Activated CD8-positive, alpha-beta memory T cell treated with anti-CD3 and anti-CD28 coated beads for 1 hour (primary cell): ENCODE measurements around the gene UQCC2.

ENCODE experiments used
- DNase-seq, 2 donors: peaks; one replicate each; pipeline ENCODE4 v3.0.0-alpha.2; 2020; ENCODE audit warnings: low read depth in 1 of 2; ENCODE audit errors: extremely low read depth in 1 of 2

The UQCC2 gene

DNA sequence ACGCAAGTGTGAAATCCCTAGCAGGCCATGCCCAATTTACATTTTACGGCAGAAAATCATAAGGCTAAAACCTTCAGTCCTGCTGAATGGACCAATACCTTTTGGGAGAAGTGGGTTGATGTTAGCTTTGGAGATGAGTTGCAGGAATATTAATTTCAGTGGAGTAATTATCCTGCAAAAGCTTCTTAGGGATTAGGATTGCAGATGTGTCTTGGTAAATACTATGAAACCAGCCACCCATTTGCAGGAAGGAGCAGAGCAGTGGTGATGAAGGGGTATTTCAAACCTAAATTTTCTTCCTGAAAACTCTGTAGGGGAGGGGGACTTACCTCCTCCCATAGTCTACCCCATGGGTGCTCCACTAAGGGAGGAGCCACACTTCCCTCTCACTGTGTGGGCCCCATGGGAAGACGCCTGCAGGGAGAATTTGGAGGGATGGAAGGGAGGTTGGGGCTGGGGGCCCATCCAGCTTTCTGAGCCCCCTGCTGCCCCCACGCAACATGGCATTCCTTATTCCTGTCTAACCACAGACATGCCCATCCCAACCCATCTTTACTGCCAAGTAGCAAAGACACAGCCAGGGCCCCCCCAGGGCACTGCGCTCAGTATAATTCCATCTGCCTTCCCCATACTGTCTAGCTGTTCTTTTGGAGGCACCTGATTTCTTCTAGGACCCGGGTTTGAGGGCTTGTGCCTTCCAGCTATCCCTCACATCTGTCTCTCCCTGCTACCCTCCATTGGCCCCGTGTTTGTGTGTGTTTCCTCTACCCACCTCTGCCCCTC is 14.6 kb upstream of the UQCC2 start:
- no peak for DNase-seq

DNA sequence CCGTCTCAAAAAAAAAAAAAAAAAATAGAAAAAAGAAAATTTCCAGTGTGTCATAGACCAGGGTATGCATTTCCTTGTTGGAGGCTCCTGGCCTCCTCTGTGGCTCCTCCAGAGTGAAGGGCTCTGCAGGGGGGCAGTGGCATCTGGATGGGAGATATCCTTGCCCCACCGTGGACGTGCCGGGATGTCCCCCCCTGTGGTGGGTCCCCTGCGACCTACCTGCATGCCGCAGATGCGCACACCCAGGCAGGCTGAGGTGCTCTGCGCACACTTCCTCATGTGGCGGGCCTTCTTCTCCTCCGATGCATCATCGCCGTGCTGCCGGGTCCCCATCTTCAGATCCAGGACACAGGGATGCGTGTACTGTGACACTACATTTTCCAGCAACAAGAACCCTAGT is 13.7 kb upstream of the UQCC2 start:
- no peak for DNase-seq

DNA sequence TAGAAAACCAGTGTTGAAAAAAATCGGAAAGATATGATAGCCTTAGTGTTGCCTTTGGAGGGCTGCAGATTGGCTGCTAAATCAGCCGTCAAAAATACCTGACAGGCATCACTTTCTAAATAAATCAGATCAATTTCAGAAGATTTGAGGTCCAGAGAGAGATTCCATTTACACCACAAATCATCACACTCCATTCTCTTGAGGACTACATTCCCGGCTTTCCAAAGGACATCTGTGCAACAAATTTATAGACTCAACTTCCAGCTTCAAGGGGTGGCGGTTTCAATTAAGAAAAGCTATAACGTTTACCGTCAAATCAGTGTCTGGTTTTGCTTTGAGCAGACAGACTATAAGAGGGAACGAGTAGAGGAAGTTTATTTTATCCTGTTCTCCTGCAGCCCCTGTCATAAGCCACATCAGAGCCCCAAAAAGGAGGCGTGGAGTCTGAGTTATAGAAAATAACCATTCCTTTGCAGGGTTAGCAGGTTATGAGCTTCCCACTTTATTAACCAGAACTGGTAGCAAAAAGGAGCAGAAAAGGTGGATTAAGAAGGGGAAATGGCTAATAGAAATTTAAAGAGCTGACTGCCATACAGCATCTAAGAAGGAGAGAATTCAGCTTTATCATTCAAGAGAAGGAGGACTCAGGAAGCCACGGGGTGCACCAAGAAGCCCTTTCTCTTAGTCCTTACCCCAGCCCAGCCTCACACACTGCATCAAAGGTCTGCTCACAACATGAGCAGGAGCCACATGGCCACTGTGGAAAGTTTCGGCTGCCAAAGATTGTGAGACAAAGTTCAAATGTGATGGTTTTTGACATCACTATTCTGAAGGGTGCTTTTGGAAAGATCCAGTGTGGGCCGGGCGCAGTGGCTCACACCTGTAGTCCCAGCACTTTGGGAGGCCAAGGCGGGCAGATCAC is 12.9 kb upstream of the UQCC2 start:
- DNase-seq = no peak

DNA sequence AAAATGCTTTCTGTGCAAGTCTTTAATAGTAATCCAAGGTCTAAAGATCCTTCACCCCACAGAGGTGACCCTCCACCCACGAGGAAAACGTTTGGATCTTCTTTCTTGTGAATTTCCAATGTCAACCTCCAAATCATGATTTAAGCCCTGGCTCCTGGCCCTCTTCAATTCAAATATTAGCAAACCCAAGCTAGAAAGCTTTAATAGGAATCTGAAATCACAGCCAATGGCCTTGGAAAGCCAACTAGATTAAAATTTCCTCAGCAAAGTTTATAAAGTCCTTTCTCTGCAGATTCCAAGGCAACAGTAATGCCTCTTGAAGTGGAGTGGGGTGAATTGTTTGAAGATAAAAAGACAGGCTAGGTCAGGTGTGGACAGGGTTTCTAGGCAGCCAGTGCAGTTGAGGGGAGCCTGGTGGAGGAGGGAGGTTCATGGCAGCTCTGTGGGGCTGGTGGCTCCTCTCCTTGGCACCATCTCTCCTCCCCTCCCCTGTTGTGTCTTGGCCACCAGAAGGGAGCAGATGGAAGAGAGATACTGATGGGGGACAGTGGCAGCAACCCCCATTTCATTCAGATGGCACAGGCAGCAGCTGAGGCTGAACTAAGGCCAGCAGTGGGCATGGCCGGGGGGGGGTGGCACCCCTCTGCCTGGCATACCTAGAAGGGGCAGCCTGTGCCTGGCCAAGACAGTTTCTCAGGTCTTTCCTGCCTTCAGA is 12.0 kb upstream of the UQCC2 start:
- no peak for DNase-seq

DNA sequence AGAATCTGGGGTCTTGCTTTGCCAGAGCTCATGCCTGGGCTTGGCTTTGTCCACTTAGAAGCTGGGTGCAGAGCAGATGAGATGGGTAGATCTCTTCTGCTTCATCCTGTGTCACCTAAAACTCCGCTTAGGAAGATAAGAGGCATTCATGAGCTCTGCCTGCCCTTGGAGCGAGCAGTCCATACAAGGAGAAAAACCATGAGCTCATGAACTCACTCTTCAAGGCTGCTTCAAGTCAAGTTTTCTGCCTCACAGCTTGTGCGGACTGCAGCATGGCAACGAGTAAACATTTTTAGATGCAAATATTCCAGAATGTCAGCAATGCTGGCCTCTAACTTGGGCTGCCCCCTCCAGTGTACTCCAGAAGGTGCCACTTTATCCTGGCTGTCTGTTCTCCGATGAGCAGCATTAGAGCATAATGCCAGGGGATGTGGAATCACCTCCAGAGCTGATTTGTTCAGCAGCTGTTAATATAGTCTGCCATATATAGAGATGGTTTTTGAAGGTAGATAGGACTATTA is 10.7 kb upstream of the UQCC2 start:
- DNase-seq = no peak

DNA sequence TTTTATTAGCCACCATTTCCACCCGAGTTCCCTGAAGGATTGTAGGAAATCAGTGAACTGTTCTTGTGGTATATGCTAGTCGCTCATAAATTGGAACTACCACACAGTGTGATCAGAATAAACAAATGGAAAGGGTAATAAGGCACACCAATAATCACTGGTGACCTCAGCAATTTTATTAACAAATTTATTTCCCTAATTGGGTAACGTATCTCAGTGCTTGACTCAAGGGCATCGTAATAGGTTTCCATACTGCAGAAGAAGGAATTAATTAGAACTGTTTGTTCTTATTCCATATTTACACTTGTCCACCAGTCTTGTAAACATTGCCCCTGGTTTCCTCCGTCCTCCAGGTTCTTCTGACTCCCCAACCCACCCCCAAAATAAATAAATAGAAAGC is 10.0 kb upstream of the UQCC2 start:
- no peak for DNase-seq

DNA sequence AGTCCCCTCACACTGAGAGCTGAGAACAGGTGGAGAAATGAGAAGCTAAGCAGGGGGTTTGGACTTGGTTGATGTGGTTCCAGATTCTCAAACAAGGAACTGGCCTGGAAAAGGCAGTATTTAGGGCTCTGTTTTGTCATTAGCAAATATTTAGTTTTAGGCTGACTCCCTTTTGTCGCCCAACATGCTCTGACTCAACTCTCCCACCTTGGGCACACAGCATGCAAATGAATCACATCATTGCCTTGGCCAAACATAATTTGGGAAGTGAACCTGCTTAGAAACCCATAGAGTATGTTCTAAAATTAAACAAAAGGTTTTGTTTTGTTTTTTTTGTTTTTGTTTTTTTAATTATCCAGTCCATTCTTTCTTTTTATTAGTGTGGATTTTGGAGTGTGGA is 9.5 kb upstream of the UQCC2 start:
- no peak for DNase-seq

DNA sequence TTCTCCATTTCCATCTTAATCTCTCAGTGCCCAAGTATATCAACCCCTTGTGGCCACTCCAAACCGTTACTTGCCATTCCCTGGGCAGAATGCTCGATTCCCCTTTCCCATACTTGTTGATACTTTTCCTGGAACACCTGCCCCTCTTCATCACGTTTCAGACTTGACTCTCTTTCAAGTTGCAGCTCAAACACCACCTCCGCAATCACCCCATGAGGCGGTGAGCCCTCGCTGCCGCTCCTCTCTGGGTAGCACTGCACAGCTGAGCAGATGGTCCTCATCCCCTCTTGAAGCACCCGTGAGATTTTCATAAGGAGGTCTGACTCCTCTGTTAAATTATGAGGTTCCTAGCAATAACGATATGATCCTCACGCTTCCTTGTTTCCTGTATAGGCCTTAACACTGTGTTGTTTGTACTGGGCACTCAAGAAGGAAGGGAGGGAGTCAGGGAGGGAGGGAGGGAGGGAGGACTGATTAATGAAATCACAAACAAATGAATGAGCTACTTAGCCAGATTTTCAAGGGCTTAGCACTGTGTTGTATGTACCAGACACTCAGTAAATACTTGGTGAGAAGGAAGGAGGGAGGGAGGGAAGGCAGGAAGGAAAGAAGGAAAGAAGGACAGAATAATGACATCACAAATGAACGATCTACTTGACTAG is 8.0 kb upstream of the UQCC2 start:
- no peak for DNase-seq

DNA sequence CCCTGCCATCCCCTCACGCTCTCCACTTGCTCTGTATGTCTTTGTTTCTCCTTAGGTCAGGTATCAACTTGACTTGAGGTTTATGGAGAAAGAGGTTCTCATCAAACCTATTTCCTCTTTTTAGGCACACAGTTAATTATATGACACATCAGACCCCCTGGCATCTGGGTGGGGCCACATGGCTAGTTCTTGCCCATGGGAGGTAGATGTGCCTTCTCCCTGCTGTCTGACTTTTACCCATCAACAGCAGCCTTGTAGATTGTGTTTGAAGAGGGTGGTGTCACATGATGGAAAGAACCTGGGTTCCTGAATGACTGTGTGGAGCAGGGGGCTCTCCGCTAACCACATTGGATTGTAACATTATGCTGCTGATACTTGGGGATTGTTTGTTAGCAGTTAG is 7.2 kb upstream of the UQCC2 start:
- no peak for DNase-seq

DNA sequence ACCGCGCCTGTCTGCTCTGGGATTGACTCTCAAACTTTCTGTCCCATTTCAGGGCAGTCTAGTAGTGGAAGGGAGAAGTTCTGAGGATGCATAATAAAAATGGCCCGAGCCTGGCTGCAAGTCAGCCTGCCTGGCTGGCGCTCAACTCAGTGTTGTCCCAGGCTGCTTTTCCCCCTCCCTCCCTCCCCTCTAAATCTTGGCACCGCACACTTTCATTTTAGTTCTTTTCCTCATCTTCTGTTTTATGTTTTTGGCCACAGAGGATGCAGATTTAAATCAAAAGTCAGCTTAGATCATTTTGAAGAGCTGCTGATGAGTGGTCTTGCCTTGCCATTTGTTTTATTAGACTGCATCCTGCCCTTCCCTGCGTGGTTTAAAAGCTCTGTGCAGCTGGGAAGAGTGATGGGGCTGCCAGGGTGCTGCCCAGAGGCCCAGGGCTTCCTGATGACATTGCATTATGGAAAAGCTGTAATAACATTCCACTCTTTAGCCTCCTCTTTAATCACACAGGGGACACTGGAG is 6.5 kb upstream of the UQCC2 start:
- DNase-seq = no peak

DNA sequence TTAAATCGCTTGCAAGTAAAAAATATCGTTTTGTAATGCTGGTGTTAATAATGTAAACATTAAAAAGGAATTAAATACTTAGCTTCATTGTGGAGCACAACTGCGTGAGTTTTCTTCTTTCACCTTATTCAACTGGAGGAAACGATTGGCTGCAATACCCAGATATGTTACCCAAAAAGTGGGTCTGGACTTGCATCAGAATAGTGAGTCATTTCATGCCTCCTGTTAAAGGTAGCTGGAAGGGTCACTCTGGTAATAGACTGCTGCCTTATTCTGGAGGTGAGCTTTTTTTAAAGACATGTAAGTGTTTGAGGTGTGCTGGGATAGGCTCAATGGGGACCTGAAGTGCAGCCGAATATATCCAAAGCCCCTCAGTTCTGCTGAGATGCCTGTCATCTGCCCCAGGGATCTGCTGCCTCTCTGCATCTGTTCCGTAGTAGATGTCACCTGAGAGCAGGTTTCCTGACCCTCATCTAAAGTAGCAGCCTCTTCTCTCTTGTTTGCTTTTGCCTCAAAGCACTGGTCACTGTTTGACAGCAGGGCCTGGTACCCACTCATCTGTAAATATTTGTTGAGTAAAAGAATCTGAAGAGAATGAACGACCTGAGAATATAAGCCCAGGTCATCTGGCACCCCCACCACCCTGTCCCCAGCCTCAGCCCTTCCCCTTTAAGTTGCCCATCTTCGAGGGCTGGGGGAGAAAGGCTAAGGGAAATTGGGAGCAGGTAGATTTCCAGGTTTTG is 5.6 kb upstream of the UQCC2 start:
- DNase-seq = no peak

DNA sequence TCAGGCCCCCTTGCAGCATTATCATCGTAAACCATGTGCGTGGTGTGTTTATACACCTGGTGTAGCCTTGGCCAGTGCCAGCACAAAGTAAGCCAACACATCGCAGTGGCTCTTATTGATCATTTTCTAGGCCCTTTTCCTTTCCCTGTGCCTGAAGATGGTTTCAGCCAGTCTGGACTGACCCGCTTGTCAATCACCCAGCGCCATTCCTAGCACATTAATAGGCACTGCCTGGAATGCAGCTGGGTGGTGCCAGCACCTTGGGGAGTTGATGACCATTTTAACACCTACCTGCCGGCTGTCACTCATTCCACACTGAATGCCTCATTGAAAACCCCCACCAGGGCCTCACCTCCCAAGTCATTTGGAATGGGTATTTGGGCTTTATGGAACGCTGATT is 4.9 kb upstream of the UQCC2 start:
- DNase-seq = no peak

DNA sequence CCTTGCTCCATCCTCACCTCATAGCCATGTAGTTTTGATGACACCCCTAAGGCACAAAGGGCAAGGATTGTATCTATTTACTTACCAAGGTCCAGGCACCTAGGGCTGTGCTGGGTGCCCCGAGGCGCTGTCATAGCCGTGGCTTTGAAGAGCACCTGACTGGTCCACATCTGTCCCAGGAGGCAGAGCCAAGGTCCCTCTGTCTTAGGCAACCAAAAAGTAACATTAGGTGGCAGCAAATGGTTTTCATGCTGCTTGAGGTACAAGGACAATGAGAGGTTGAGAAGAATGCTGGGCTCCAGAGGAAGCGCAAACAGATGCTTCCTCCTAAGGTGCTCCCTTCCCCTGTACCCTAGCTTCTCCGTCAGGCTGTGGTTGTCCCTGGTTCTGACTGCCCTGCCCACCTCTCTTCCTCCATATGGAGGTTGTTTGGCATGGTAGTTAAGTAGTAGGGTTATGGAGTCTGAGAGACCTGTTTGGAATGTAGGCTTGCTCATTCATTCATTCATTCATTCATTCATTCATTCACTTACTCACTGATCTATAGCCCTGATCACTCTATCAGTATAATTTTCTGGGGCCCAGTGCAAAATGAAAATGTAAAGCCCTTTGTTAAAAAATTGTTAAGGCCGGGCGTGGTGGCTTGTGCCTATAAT is 3.0 kb upstream of the UQCC2 start:
- DNase-seq = no peak

DNA sequence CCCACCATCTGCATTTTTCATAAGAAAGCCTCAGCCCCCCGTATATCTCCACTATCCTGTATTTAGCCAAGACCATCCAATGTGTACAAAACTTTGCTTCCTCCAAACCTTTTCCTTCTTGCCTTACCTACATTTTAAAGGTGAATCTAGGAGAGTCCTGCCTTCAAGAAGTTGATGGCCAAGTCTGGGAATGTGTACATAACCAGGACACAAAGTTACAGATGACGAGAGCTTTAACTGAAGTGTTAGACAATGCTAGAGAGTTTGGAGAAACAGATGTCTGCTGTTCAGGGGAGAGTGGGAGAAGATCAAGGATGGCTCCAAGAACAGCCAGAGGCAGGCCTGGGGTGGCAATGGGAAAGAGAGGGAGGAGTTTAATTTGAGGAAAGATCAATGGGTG is 2.3 kb upstream of the UQCC2 start:
- DNase-seq = no peak

DNA sequence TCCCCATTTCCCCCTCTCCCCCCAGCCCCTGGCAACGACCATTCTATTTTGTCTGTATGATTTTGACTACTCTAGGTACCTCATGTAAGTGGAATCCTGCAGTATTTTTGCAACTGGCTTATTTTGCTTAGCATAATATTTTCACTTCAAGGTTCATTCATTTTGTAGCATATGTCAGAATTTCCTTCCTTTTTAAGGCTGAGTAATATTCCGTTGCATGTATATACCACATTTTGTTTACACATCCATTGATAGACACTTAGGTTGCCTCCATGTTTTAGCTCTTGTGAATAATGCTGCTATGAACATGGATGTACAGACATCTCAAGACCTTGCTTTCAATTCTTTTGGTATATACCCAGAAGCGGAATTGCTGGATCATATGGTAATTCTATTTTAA is 1.4 kb upstream of the UQCC2 start:
- no peak for DNase-seq

DNA sequence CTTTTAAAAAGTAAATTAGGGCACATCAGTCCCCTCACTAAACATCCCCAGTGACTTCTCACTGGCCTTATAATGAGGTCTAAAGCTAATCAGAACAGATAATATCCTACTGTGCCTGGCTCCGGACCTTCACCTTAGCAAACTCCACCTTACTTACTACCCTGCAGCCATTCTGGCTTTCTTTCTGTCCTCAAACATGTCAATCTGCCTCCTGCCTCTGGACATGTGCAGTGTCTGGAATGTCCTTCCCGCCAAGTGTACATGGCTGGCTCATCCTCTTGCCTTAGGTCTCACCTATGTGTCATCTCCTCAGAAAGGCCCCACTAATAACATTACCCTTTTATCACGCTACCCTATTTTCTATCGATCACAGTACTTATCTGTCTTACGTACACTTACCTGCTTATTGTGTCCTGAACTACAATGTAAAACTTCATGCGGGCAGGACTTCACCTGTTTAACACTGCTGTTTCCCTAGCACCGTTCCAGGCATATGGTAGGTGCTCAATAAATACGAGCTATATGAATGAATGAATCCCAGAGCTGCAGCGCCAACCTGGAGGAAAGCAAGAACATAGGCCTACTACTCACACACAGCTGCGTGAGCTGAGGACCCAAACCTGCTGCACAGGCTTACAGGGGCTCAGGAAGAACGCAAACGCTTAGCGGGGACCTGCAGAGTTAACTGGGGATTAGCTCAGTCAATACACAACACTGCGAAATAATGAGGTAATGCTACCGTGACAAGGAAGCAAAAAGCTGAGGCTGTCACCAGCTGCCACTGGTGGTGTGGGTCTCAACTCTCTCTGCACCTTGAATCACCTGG is 991 bp downstream of the UQCC2 start:
- no peak for DNase-seq

DNA sequence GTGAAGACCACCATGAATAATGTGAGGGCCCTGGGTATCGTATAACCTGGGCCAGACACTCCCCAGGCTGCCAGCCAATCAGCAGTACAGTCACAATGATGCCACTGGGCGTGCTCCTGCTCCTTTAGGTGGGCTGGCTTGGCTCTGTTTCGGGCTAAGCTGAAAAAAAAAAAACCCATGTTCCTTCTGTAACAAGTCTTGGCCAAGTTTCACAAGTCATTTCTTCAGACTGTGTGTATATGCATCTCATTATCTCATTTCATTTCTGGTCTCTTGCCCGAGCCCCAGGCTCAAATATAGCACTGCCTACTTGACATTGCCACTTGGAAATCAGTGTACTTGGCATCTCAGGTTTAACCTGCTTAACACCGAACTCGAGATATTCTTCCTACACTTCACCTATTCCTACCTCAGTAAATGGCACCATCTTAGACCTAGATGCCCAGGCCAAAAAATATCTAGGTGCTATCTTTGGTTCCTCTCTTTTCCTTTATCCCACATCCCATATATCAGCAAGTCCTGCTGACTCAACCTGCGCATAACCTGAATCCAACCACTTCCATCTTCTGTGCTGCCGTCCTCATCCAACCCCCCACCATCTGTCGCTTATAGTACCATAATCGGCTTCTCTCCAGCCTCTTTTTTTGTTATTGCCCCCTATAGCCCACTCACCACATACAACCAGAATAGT is 1.8 kb downstream of the UQCC2 start:
- no peak for DNase-seq
